SK-N-SH treated with all-trans-retinoic acid at 6 μM for 48 hours (cell line): ENCODE results near the gene TBCK.

Source experiments
- ARNTL ChIP-seq: fragments of 450-650 bp; formaldehyde crosslinking; IDR thresholded peaks from 2 replicates; pipeline ENCODE4 v1.5.0; 2020; ENCODE audit warnings: low read depth, mild to moderate bottlenecking, moderate library complexity, borderline replicate concordance
- CREB5 ChIP-seq: fragments of 250-450 bp; sonication (Bioruptor Pico); IDR thresholded peaks from 2 replicates; pipeline ENCODE4 v1.5.1; 2020; ENCODE audit warnings: low read depth, mild to moderate bottlenecking, moderate library complexity
- CSDC2 ChIP-seq: fragments of 250-450 bp; sonication (Bioruptor Pico); IDR thresholded peaks from 2 replicates; pipeline ENCODE4 v1.5.0; 2020; ENCODE audit warnings: mild to moderate bottlenecking, moderate library complexity
- ESRRG ChIP-seq: fragments of 250-450 bp; sonication (Bioruptor Pico); IDR thresholded peaks from 2 replicates; pipeline ENCODE4 v1.6.1; 2021; ENCODE audit warnings: mild to moderate bottlenecking
- ISL1 ChIP-seq: fragments of 250-450 bp; sonication (Bioruptor Pico); IDR thresholded peaks from 2 replicates; pipeline ENCODE4 v2.1.2; 2022; ENCODE audit warnings: mild to moderate bottlenecking, moderate library complexity
- TOX ChIP-seq: fragments of 250-450 bp; sonication (Bioruptor Pico); IDR thresholded peaks from 2 replicates; pipeline ENCODE4 v1.8.0; 2021; ENCODE audit warnings: mild to moderate bottlenecking, moderate library complexity, borderline replicate concordance

DNA sequence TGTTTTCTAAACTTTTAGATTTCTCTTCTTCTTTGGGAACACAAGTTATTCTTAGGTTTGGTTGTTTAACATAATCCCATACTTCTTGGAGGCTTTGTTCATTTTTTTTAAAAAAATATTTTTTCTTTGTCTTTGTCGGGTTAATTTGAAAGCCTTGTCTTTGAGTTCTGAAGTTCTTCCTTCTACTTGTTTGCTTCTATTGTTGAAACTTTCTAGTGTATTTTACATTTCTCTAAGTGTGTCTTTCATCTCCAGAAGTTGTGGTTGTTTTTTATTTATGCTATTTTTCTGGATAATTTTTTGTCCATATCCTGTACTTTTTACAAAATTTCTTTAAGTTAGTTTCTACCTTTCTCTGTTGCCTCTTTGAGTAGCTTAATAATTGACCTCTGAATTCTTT is 304.6 kb downstream of the TBCK start:
- TF ChIP-seq CREB5 (CRISPR knock-in tag) (no peak), ESRRG (CRISPR knock-in tag) (no peak), TOX (no peak), ARNTL (CRISPR knock-in tag) (no peak), CSDC2 (CRISPR knock-in tag) (no peak), ISL1 (CRISPR knock-in tag) (no peak)
